Measurements from ENCODE around the gene LACTBL1. TPM values are rescaled to one million over a fixed set of nuclear protein-coding genes. Genes with fewer than 3 reads are reported as not detected.

LACTBL1 gene
- total RNA-seq, 1 experiment from 2014 or later = not detected

- POLR2A ChIA-PET = no interaction called here
Measured at GRCh38 chr1:22932803-22933470, 39.7 kb downstream of the LACTBL1 start.

DNA sequence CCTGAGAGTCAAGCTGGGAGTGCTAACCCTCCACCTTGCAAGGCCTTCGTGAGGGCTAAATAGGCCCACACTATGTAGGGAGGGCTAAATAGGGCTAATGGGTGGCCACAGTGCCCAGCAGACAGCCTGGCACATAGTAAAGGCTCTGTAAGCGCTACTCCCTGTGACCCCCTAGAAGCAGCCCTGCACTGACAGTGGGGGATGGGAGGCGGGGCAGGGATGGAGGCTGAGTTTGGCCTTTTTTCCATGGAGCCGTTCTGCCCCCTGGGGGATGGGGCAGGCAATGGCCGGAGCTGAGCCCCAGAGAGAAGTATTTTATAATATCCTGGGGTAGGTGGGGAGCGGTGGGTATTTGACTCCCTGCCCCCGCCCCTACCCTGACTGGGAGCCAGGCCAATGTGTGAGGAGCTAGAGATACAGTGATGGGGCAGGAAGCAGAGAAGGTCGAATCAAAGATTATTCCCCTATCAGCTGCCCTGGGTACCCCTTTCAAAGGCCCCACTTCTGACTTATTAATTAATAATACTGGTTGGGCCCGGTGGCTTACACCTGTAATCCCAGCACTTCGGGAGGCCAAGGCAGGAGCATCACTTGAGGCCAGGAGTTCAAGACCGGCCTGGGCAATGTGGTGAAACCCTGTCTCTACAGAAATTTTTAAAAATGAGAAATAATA is 42.3 kb downstream of the LACTBL1 start:
- DNase-seq (ENCODE audit: unreplicated experiment) = peak; percentile 68
- Mint-ChIP-seq H3K4me3 (ENCODE audit: unreplicated experiment) (no peak overlapping the region), H3K27me3 (ENCODE audit: insufficient read depth, unreplicated experiment) (peaks cover 54% of the 10 kb centered on the region), H3K27ac (ENCODE audit: low read depth, unreplicated experiment) (no peak overlapping the region), H3K9me3 (ENCODE audit: unreplicated experiment) (no peaks in the 10 kb centered on the region), H3K36me3 (ENCODE audit: insufficient read depth, unreplicated experiment) (no peaks in the 10 kb centered on the region), H3K4me1 (ENCODE audit: insufficient read depth, unreplicated experiment) (no peaks in the 10 kb centered on the region)
- intact Hi-C loops (cut with micrococcal nuclease) = loop anchor here (1.0 to 10.0 kb wide), 3 partner anchors 226 to 506 kb away; no protein-coding TSS in a partner anchor
- CTCF ChIA-PET = interaction anchor here (0.5 to 3.3 kb wide), 17 partner anchors 9 to 625 kb away, joined by 3 to 24 read pairs (median 3); no protein-coding TSS in a partner anchor
- TF ChIP-seq, protein P1, sequence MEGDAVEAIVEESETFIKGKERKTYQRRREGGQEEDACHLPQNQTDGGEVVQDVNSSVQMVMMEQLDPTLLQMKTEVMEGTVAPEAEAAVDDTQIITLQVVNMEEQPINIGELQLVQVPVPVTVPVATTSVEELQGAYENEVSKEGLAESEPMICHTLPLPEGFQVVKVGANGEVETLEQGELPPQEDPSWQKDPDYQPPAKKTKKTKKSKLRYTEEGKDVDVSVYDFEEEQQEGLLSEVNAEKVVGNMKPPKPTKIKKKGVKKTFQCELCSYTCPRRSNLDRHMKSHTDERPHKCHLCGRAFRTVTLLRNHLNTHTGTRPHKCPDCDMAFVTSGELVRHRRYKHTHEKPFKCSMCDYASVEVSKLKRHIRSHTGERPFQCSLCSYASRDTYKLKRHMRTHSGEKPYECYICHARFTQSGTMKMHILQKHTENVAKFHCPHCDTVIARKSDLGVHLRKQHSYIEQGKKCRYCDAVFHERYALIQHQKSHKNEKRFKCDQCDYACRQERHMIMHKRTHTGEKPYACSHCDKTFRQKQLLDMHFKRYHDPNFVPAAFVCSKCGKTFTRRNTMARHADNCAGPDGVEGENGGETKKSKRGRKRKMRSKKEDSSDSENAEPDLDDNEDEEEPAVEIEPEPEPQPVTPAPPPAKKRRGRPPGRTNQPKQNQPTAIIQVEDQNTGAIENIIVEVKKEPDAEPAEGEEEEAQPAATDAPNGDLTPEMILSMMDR (IDR thresholded peaks at IDR 0.05; ENCODE audit: unreplicated experiment) = peak; percentile 72
- POLR2A ChIA-PET = no interaction called here
- BruUV-seq (replicated peaks) = no TSS peak

More at GRCh38 chr1:22932803-22933470, 39.7 kb downstream of the LACTBL1 start:
- DNase-seq (ENCODE audit: unreplicated experiment) = no peak
- Mint-ChIP-seq H3K4me3 (ENCODE audit: unreplicated experiment) (no peak overlapping the region), H3K27ac (ENCODE audit: low read depth, unreplicated experiment) (no peak overlapping the region), H3K36me3 (ENCODE audit: insufficient read depth, unreplicated experiment) (no peaks in the 10 kb centered on the region), H3K9me3 (ENCODE audit: unreplicated experiment) (no peaks in the 10 kb centered on the region), H3K27me3 (ENCODE audit: insufficient read depth, unreplicated experiment) (peaks cover 32% of the 10 kb centered on the region), H3K4me1 (ENCODE audit: insufficient read depth, unreplicated experiment) (no peaks in the 10 kb centered on the region)
- TF ChIP-seq, protein P1 (IDR thresholded peaks at IDR 0.05; ENCODE audit: unreplicated experiment) = no peak
- BruUV-seq (replicated peaks) = no TSS peak
- intact Hi-C loops (cut with micrococcal nuclease) = loop anchor here (10.0 kb wide), 1 partner anchor 508 kb away; no protein-coding TSS in a partner anchor
- CTCF ChIA-PET = interaction anchor here (0.6 to 2.0 kb wide), 3 partner anchors 32 to 258 kb away, joined by 4 to 9 read pairs (median 4); no protein-coding TSS in a partner anchor

DNA sequence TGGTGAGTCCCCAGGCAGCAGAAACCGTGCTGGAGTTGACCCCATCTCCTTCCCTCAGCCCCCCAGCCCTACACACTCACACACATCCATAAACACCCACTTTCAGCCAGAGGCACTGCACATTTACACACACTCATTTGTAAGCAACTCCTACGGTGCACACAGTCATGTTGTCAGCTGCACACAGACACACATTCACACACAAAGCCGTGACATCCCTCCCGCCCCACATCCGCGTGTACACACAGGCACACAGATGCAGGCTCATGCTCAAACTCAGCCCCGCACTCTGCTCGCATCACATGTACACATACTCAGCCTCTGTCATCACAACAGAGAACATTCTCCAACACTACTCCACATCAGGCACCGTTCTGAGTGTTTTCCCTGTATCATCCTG is 47.6 kb downstream of the LACTBL1 start:
- no peak for DNase-seq (ENCODE audit: unreplicated experiment)
- no peak overlapping the region for H3K27ac Mint-ChIP-seq (ENCODE audit: low read depth, unreplicated experiment)
- H3K36me3 Mint-ChIP-seq (ENCODE audit: insufficient read depth, unreplicated experiment) = no peaks in the 10 kb centered on the region
- H3K4me1 Mint-ChIP-seq (ENCODE audit: insufficient read depth, unreplicated experiment) = no peaks in the 10 kb centered on the region
- no peak overlapping the region for H3K4me3 Mint-ChIP-seq (ENCODE audit: unreplicated experiment)
- TF ChIP-seq, protein P1 (IDR thresholded peaks at IDR 0.05; ENCODE audit: unreplicated experiment) = no peak
- H3K9me3 Mint-ChIP-seq (ENCODE audit: unreplicated experiment) = no peaks in the 10 kb centered on the region
- intact Hi-C loops (cut with micrococcal nuclease) = no loop called here
- ChIA-PET POLR2A (no interaction called here), CTCF (no interaction called here)
- peaks cover 53% of the 10 kb centered on the region for H3K27me3 Mint-ChIP-seq (ENCODE audit: insufficient read depth, unreplicated experiment)
- no TSS peak for BruUV-seq (replicated peaks)

DNA sequence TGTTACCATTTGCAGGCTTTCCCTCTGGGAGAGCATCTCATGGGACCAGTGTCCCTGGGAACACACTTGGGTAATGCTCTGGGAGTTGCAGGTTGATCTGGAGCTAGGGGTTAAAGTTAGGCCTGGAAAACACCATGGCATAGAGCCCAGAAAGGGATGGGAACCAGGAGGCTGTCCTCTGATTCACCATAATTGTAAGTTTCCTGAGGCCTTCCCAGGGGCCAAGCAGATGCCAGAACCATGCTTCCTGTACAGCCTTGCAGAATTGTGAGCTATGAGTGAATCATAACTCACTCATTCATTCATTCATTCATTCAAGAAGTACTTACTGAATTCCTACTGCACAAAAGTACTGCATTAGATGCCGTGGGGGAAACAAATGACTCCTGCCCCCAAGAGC is 50.0 kb downstream of the LACTBL1 start:
- intact Hi-C loops (cut with micrococcal nuclease) = no loop called here
- peak; percentile 49 for DNase-seq (ENCODE audit: unreplicated experiment)
- H3K27me3 Mint-ChIP-seq (ENCODE audit: insufficient read depth, unreplicated experiment) = peaks cover 34% of the 10 kb centered on the region
- H3K27ac Mint-ChIP-seq (ENCODE audit: low read depth, unreplicated experiment) = no peak overlapping the region
- TF ChIP-seq, protein P1 (IDR thresholded peaks at IDR 0.05; ENCODE audit: unreplicated experiment) = no peak
- CTCF ChIA-PET = no interaction called here
- H3K4me3 Mint-ChIP-seq (ENCODE audit: unreplicated experiment) = no peak overlapping the region
- no TSS peak for BruUV-seq (replicated peaks)
- H3K9me3 Mint-ChIP-seq (ENCODE audit: unreplicated experiment) = no peaks in the 10 kb centered on the region
- no peaks in the 10 kb centered on the region for H3K4me1 Mint-ChIP-seq (ENCODE audit: insufficient read depth, unreplicated experiment)
- POLR2A ChIA-PET = no interaction called here
- no peaks in the 10 kb centered on the region for H3K36me3 Mint-ChIP-seq (ENCODE audit: insufficient read depth, unreplicated experiment)
